Chondrocyte (in vitro differentiated cells): Measurements from ENCODE around the gene IRF2. TPM values are rescaled to one million over a fixed set of nuclear protein-coding genes. Genes with fewer than 3 reads are reported as not detected.

Experiments
- DNase-seq: peaks from one replicate; pipeline ENCODE4 v3.0.0; 2021; ENCODE audit warnings: mixed read lengths, low spot score
- H3K27ac Mint-ChIP-seq: one replicate; pipeline ENCODE4 v1.8.0; 2021; ENCODE audit warnings: mild to moderate bottlenecking, moderate library complexity, mixed read lengths; ENCODE audit not compliant: unreplicated experiment
- H3K27me3 Mint-ChIP-seq: 2 replicates; pipeline ENCODE4 v1.8.0; 2021; ENCODE audit warnings: low read depth, mixed read lengths
- H3K36me3 Mint-ChIP-seq: 2 replicates; pipeline ENCODE4 v1.8.0; 2021; ENCODE audit warnings: low read depth, mixed read lengths
- H3K4me1 Mint-ChIP-seq: 2 replicates; pipeline ENCODE4 v1.8.0; 2021; ENCODE audit warnings: low read depth, mild to moderate bottlenecking, mixed read lengths
- H3K4me3 Mint-ChIP-seq: one replicate; pipeline ENCODE4 v1.8.0; 2021; ENCODE audit warnings: mild to moderate bottlenecking, moderate library complexity, mixed read lengths; ENCODE audit not compliant: unreplicated experiment
- H3K9me3 Mint-ChIP-seq: 2 replicates; pipeline ENCODE4 v1.8.0; 2021; ENCODE audit warnings: low read depth, mixed read lengths
- total RNA-seq: library from RNA; stranded (reverse); gene quantifications from 3 replicates; pipeline ENCODE4 v1.2.1, GENCODE V29; 2021
- TF ChIP-seq, protein P1 (sequence below): fragments of 200-600 bp; sonication (generic); IDR thresholded peaks from 2 replicates; pipeline ENCODE4 v1.5.0; 2021; ENCODE audit warnings: antibody characterized with exemption, mild to moderate bottlenecking, moderate library complexity

IRF2 gene
- total RNA-seq, 1 donor from 2014 or later = 13.2 TPM

DNA sequence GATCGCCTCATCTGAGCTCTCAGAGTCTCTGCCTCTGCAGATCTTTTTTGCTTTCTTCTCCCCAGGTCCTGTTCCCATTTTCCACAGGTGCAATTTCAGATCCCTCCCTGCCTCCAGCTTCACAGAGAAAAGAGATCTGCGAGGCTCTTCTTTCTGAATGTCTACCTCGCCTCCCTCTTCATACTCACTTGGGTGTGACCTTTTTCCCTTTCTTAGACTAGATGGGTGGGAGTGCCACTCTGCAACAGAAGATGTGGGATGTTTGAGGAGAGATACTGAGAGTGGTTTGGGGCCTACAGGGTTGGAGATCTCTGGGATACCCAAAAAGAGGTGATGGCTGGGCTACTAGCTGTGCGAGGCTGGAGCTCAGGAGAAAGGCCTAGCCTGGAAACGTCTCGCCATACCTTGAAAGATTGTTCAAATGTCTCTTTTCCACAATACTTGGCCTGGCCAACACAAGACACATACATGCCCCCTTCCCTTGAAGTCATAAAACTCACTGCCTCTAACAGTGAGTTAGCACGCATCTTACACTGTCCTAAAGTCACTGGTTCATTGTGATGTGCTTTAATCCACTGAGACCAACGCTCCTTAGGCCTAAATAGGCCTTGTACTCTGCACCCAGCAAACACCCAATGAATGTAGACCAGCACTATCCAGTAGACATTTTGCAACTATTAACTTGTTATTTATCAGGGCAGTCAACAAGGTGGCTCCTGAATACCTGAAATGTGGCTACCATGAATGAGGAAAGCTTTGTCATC lies 33.6 kb downstream of the IRF2 start:
- DNase-seq = no peak
- Mint-ChIP-seq H3K9me3 (no peaks in the 10 kb centered on the region), H3K27me3 (no peaks in the 10 kb centered on the region), H3K4me3 (no peak overlapping the region), H3K36me3 (no peaks in the 10 kb centered on the region), H3K4me1 (peaks cover 42% of the 10 kb centered on the region), H3K27ac (no peak overlapping the region)
- TF ChIP-seq, protein P1, sequence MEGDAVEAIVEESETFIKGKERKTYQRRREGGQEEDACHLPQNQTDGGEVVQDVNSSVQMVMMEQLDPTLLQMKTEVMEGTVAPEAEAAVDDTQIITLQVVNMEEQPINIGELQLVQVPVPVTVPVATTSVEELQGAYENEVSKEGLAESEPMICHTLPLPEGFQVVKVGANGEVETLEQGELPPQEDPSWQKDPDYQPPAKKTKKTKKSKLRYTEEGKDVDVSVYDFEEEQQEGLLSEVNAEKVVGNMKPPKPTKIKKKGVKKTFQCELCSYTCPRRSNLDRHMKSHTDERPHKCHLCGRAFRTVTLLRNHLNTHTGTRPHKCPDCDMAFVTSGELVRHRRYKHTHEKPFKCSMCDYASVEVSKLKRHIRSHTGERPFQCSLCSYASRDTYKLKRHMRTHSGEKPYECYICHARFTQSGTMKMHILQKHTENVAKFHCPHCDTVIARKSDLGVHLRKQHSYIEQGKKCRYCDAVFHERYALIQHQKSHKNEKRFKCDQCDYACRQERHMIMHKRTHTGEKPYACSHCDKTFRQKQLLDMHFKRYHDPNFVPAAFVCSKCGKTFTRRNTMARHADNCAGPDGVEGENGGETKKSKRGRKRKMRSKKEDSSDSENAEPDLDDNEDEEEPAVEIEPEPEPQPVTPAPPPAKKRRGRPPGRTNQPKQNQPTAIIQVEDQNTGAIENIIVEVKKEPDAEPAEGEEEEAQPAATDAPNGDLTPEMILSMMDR = no peak

DNA sequence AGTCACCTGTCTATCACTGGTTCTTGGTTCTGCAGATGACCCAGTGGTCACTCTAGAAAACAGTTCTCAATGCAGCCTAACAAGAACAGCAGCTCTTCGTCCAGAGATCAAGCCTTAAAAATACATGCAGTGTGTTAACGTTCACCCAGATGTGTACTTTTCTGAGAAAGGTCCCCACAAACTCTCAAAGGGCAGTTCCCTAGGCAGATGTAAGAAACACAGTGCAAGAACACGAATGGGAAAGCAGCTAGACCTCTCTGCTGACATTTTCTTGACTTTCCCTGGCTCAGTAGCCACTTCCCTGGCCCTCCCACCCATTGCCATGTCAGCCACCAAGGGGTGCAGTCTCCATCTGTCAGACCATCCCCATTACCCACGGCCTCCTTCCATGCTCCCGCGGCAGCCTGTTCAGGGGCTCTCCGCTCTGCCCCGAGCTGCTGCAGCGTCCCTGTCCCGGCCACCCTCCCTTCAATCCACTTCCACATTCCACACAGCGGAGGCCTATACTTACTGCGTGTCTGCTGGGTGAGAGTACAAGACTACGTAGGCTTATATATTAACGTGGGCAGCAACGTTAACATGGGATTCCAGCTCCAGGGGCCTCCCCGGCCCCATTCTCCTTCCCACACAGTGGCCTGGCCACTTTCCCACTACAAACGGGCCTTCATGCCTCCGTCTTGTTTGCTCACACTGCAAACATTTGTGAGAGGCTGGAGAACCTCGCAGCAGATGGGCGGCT lies 34.3 kb downstream of the IRF2 start:
- H3K4me3 Mint-ChIP-seq = no peak overlapping the region
- H3K27me3 Mint-ChIP-seq = no peaks in the 10 kb centered on the region
- H3K36me3 Mint-ChIP-seq = no peaks in the 10 kb centered on the region
- H3K4me1 Mint-ChIP-seq = peaks cover 44% of the 10 kb centered on the region
- no peak overlapping the region for H3K27ac Mint-ChIP-seq
- H3K9me3 Mint-ChIP-seq = no peaks in the 10 kb centered on the region
- no peak for DNase-seq
- TF ChIP-seq, protein P1 = no peak

DNA sequence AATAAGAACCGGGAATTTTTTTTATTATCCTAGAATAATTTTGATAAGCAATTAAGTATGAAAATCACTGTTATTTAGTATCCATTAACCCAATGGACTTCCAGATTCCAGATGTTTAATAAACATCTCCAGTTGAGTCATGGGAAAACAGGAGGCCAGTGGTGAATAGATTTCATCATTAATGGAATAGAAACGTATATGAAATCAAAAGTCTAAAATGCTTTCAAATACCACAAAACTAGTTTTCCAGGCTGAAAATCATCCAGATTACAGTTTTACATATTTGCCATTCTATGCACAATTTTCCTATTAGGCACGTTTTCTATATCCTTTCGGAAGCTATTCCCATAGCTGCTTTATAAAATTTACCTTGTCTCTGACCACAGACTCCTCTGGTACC lies 35.0 kb downstream of the IRF2 start:
- Mint-ChIP-seq H3K27me3 (no peaks in the 10 kb centered on the region), H3K4me3 (no peak overlapping the region), H3K27ac (no peak overlapping the region), H3K4me1 (peaks cover 43% of the 10 kb centered on the region), H3K9me3 (no peaks in the 10 kb centered on the region), H3K36me3 (no peaks in the 10 kb centered on the region)
- TF ChIP-seq, protein P1 = no peak
- DNase-seq = no peak

DNA sequence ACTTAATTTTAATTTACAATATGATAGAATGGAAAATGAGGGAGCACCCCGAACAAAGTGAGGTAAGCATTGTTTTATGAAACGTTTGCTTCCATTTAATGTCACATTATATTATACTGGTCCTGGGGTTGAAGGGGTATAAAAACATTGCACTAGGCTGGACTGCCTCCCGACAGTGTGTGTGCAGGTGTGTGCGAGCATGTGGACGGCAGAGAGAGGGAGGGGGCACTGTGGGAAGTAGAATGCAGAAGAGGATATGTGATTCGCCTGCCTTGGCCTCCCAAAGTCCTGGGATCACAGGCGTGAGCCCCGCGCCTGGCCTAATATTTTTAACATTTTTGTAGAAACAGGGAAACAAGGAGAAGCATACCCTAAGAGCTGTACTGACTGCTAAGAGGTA lies 36.0 kb downstream of the IRF2 start:
- H3K27me3 Mint-ChIP-seq = no peaks in the 10 kb centered on the region

DNA sequence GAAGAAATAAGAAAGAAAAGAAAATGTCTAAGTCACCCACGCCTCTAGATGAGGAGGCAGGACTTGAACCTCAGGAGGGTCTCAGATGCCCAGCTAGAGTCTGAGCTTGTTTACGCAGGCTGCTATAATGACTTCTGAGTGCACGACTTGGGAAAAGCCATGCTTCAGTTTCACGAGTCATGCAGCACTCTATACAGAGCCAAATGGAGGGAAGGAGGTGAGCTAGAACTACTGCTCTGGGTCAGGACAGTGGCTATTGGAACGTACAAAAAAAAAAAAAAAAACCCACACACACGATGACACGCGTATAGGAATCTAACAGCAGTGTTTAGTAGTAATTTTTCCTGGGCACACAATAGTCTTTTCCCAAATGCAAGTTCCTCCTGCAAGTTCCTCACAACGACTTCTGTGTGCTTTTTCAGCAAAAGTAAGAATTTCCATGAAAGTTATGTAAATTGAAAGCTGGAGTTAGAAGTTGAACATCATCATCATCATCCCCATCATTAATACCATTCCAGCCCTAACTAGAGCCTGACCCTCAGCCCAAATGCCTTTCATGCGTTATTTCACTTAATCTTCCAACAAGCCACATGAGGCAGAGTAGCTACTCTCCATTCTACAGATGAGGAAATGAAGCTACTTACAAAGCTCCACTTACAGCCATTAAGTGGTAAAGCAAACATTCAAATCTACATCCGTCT lies 36.6 kb downstream of the IRF2 start:
- Mint-ChIP-seq H3K27me3 (no peaks in the 10 kb centered on the region), H3K4me1 (peaks cover 37% of the 10 kb centered on the region), H3K27ac (no peak overlapping the region), H3K4me3 (no peak overlapping the region), H3K36me3 (no peaks in the 10 kb centered on the region), H3K9me3 (no peaks in the 10 kb centered on the region)
- TF ChIP-seq, protein P1 = no peak
- DNase-seq = no peak

More for the DNA sequence above, 36.0 kb downstream of the IRF2 start:
- TF ChIP-seq, protein P1 = no peak
- no peak for DNase-seq
- H3K9me3 Mint-ChIP-seq = no peaks in the 10 kb centered on the region
- peaks cover 39% of the 10 kb centered on the region for H3K4me1 Mint-ChIP-seq
- H3K36me3 Mint-ChIP-seq = no peaks in the 10 kb centered on the region
- H3K27ac Mint-ChIP-seq = no peak overlapping the region
- H3K4me3 Mint-ChIP-seq = no peak overlapping the region
